Muscle of back (tissue), 11 donors: ENCODE results near the gene IQSEC3. TPM values are rescaled to one million over a fixed set of nuclear protein-coding genes. Genes with fewer than 3 reads are reported as not detected.
"Not testable (repeated sequence)": the region's sequence is repeated elsewhere in the genome, so short reads cannot be mapped to it uniquely, and the experiment has no call there.

Experiments used
- DNase-seq, 3 donors: peaks; one replicate each; pipeline versions ENCODE4 v3.0.0 to v3.0.0-alpha.2; 2013
- polyA plus RNA-seq, 10 donors: library from polyadenylated mRNA; unstranded; fragments of 120-200 nt; gene quantifications; one replicate each; pipeline ENCODE4 v1.2.1, GENCODE V29; 2013; ENCODE audit not compliant: insufficient read length in 10 of 10

Gene IQSEC3
- polyA plus RNA-seq, 10 donors, result 2.1 to 4.5 (median 2.7) TPM

GRCh38 chr12:177980-178828 lies 111.6 kb downstream of the IQSEC3 start:
- DNase-seq, result no peak

DNA sequence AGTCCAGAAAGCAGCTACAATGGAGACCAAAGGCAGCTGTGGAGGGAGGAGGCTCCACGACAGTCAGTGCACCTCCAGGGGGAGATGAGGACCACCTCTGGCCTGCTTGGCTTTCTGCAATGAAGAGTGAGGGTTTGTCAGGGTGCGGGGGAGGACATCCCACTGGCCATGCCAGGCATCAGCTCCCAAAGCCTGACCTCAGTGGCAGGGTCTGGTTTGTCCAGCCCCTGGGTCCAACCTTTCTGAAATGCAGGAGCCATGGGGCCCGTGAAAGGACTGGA lies 112.2 kb downstream of the IQSEC3 start:
- DNase-seq, result no peak

DNA sequence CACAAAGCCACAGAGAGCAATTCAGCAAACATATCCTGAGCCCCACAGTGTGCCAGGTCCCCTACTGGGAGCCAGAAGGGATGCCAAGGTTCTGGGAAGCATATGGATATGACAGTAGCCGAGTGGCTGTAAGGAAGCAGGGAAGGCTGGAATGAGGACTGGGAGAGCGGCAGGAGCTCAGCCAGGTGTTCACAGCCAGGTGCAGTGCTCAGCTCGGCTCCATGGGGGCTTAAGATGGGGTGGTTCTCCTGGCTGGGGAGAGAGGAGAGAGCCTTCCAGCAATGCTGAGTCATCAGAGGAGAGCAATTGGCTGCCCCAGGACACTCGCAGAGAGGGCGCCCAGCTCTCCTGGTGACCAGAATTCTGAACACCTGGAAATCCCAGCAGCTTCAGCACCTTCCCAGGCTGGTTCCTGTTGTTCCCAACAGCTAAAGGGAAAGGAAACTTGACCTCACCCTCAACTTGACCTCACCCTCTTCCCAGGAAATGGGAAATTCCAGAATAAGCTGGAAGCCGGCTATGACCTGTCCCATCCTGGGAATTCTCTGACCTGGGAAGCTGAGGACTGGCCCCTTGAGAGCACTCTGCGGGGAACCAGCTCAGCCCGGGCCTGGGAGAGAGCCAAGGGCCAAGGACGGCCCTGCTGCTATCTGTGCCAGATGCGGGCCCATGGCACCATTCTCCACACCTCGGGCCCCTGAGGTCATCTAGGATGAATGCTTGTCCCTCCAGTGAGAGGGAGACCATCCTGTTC lies 112.7 kb downstream of the IQSEC3 start:
- DNase-seq, result no peak

GRCh38 chr12:179885-180284 lies 113.3 kb downstream of the IQSEC3 start:
- DNase-seq, result no peak

DNA sequence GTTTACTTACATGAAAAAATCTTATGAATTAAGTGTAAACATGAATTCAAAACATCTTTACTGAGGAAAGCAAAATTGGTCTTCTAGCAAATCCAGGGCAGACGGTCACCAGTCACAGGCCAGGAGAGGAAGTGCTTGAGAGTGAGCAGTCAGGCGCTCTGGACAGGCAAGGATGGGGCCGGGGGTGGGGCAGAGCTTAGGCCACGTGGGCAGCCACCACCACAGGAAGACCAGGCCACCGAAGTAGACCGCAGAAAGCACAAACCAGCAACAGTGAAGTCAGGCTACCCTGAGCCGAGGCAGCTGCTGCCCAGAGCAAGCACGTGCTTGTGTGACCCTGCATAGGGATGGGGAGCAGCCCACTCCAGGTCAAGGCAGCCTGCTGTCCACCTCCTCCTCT lies 113.9 kb downstream of the IQSEC3 start:
- DNase-seq, result peak in 1 of 3 donors; percentile 55

- DNase-seq, result no peak
These were observed 115.4 kb downstream of the IQSEC3 start for GRCh38 chr12:181921-182320.

- DNase-seq, result peak in 1 of 3 donors; percentile 49
These were observed 115.9 kb downstream of the IQSEC3 start for GRCh38 chr12:182381-182892.

GRCh38 chr12:184811-185575 lies 118.4 kb downstream of the IQSEC3 start:
- no peak for DNase-seq

GRCh38 chr12:185576-185955 lies 119.0 kb downstream of the IQSEC3 start:
- no peak for DNase-seq

- no peak for DNase-seq
These were observed 119.5 kb downstream of the IQSEC3 start for GRCh38 chr12:186006-186625.

DNA sequence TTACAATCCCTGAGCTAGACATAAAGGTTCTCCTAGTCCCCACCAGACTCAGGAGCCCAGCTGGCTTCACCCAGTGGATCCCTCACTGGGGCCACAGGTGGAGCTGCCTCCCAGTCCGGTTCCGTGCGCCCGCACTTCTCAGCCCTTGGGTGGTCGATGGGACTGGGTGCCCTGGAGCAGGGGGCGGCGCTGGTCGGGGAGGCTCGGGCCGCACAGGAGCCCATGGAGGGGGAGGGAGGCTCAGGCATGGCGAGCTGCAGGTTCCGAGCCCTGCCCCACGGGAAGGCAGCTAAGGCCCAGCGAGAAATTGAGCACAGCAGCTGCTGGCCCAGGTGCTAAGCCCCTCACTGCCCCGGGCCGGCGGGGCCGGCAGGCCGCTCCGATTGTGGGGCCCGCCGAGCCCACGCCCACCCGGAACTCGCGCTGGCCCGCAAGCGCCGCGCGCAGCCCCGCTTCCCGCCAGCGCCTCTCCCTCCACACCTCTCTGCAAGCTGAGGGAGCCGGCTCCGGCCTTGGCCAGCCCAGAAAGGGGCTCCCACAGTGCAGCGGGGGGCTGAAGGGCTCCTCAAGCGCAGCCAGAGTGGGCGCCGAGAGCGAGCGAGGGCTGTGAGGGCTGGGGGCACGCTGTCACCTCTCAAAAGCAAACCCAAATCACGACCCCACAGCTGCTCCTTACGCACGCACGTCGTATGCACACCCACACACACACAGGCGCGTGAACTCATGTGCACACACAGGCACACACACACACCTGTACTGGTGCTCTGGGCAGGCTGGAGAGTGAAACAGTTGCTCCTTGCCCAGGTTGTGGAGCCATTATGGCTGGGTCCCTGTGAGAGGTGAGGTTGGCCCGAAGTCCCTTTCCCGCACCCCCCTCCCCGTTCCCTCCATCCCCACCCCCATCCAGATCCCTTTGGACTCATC lies 121.7 kb downstream of the IQSEC3 start:
- not testable (repeated sequence) for DNase-seq

- peak; percentile 52 to 86 (median 80) for DNase-seq
These were observed 122.5 kb downstream of the IQSEC3 start for GRCh38 chr12:188910-189621.

DNA sequence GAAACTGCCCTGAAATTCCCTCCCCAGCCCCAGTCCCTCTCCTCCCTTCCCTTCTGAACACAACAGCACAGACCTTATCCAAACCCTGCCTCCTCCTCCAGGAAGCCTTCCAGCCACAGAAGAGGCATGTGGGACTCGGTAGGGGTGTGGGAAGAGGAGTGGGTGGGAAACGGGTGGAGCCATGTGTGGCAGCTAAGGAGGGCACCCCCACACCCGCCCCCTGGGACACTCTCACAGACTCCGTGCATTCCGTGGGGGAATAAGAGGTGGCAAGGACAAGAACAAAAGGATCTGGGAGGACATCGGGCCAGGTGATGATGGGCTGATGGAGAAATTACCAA lies 123.0 kb downstream of the IQSEC3 start:
- no peak for DNase-seq

- no peak for DNase-seq
These were observed 124.3 kb downstream of the IQSEC3 start for GRCh38 chr12:190881-191280.

- no peak for DNase-seq
These were observed 125.0 kb downstream of the IQSEC3 start for GRCh38 chr12:191541-191940.

- no peak for DNase-seq
These were observed 126.7 kb downstream of the IQSEC3 start for GRCh38 chr12:193261-193660.

DNA sequence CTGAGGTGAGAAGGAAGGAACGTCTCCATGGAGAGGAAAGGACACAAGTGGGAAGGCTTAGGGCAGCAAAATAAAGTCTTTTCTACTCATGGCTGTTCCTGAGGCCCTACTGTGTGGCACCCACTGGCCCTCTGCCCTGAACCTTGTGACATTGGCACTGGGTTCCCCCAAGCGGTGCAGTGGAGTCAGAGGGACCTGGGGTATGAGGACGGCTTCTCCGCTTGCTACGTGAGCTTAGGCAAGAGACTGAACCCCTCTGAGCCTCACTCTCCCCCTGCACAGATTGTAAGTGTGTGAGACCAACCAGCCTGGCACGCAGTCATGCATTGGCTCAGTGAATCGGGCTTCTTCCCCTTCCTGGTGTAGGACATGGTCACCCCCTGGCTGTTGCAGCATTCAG lies 127.7 kb downstream of the IQSEC3 start:
- DNase-seq, result no peak

DNA sequence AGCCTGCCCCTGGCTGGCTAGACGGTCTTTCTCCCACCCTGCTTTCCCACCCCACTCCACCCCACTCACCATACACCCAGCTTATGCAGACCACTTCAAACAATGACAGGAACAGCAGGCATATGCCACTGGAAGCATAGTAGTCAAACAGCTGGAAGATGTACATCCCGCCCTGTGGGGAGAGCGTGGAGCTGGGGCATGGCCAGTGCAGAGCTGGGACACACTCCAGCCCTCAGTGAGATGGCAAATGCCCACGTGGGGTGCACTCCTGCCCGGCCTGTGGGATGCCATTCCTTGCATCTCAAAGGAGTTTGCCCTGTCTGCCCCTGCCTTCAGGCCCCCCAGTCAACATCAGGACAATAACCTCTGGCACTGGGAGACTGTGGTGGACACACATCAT lies 128.6 kb downstream of the IQSEC3 start:
- no peak for DNase-seq

DNA sequence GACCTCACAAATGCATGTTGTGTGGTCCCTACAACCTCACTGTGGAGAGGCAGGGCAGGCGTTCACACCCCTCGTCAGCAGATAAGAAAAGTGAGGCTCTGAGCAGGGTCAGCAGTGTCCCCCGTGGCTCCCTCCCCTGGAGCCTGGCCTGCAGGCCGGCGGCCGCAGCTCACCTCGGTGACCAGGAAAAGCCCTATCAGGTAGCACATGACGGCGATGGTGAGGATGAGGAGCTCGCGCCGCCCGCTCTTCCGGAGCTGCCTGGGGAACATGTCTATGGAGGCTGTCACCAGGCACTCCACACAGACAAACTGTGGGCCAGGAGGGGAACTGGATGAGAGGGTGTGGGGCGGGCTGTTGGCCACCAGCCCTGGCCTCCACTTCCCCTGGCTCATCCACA lies 129.4 kb downstream of the IQSEC3 start:
- no peak for DNase-seq

GRCh38 chr12:196436-196835 lies 129.9 kb downstream of the IQSEC3 start:
- DNase-seq, result no peak
